ENCODE results near the gene GGCT.

- TF ChIP-seq POLR2A (IDR thresholded peaks at IDR 0.05) = no peak
- TF ChIP-seq, protein P1, sequence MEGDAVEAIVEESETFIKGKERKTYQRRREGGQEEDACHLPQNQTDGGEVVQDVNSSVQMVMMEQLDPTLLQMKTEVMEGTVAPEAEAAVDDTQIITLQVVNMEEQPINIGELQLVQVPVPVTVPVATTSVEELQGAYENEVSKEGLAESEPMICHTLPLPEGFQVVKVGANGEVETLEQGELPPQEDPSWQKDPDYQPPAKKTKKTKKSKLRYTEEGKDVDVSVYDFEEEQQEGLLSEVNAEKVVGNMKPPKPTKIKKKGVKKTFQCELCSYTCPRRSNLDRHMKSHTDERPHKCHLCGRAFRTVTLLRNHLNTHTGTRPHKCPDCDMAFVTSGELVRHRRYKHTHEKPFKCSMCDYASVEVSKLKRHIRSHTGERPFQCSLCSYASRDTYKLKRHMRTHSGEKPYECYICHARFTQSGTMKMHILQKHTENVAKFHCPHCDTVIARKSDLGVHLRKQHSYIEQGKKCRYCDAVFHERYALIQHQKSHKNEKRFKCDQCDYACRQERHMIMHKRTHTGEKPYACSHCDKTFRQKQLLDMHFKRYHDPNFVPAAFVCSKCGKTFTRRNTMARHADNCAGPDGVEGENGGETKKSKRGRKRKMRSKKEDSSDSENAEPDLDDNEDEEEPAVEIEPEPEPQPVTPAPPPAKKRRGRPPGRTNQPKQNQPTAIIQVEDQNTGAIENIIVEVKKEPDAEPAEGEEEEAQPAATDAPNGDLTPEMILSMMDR (IDR thresholded peaks at IDR 0.05) = no peak
These were observed 47.7 kb upstream of the GGCT start for GRCh38 chr7:30552330-30552729.

Data from adrenal gland (tissue), 5 donors.